Kidney epithelial cell (primary cell): ENCODE results near the gene TERT. TPM values are rescaled to one million over a fixed set of nuclear protein-coding genes. Genes with fewer than 3 reads are reported as not detected.

Experiments used
- DNase-seq: peaks from one replicate; pipeline ENCODE4 v3.0.0-alpha.2; 2010; ENCODE audit warnings: low read depth
- H3K27me3 ChIP-seq: 2 replicates; pipeline ENCODE4 v1.6.0; 2011; ENCODE audit warnings: low read length; ENCODE audit not compliant: control insufficient read depth, insufficient read depth
- H3K36me3 ChIP-seq: 2 replicates; pipeline ENCODE4 v1.5.1; 2011; ENCODE audit warnings: low read length; ENCODE audit not compliant: control insufficient read depth, insufficient read depth
- H3K4me3 ChIP-seq: 2 replicates; pipeline ENCODE4 v1.5.1; 2011; ENCODE audit warnings: low read depth, mild to moderate bottlenecking, control low read depth, low read length
- CTCF ChIP-seq: IDR thresholded peaks from 2 replicates; pipeline ENCODE4 v1.5.1; 2011; ENCODE audit warnings: mild to moderate bottlenecking, moderate library complexity, low read length, control low read depth, inconsistent platforms; ENCODE audit not compliant: insufficient read depth, poor library complexity, severe bottlenecking
- total RNA-seq: library from RNA; depleted of rRNA; stranded (reverse); fragments of >200 nt; gene quantifications from 2 replicates; pipeline ENCODE4 v1.2.3, GENCODE V29; 2015

Gene TERT
- total RNA-seq, 1 donor from 2014 or later: not detected

GRCh38 chr5:1298067-1298551 lies 3.2 kb upstream of the TERT start:
- DNase-seq: no peak
- peaks cover 24% of the 10 kb centered on the region for H3K27me3 ChIP-seq
- H3K36me3 ChIP-seq: no peaks in the 10 kb centered on the region
- no peak overlapping the region for H3K4me3 ChIP-seq
- TF ChIP-seq CTCF: no peak

GRCh38 chr5:1297243-1297642 lies 2.4 kb upstream of the TERT start:
- TF ChIP-seq CTCF: no peak
- no peak for DNase-seq

GRCh38 chr5:1295650-1296037 lies 776 bp upstream of the TERT start:
- H3K27me3 ChIP-seq: peaks cover 24% of the 10 kb centered on the region
- DNase-seq: no peak
- TF ChIP-seq CTCF: no peak
- H3K4me3 ChIP-seq: no peak overlapping the region
- no peaks in the 10 kb centered on the region for H3K36me3 ChIP-seq

More at GRCh38 chr5:1297243-1297642, 2.4 kb upstream of the TERT start:
- Histone ChIP-seq H3K4me3 (no peak overlapping the region), H3K36me3 (no peaks in the 10 kb centered on the region), H3K27me3 (peaks cover 24% of the 10 kb centered on the region)

GRCh38 chr5:1294206-1294834 lies 548 bp downstream of the TERT start:
- Histone ChIP-seq H3K4me3 (no peak overlapping the region), H3K27me3 (peaks cover 22% of the 10 kb centered on the region), H3K36me3 (no peaks in the 10 kb centered on the region)
- DNase-seq: no peak
- TF ChIP-seq CTCF: no peak

- no peak overlapping the region for H3K4me3 ChIP-seq
- H3K27me3 ChIP-seq: peaks cover 21% of the 10 kb centered on the region
- no peak for TF ChIP-seq CTCF
- no peaks in the 10 kb centered on the region for H3K36me3 ChIP-seq
- no peak for DNase-seq
Observed at GRCh38 chr5:1293416-1294205, 1.3 kb downstream of the TERT start.
